Liver (tissue), 9 donors: Measurements from ENCODE around the gene PRPF6. TPM values are rescaled to one million over a fixed set of nuclear protein-coding genes. Genes with fewer than 3 reads are reported as not detected.

Source experiments
- DNase-seq: peaks from one replicate; pipeline ENCODE4 v3.0.0-alpha.2; 2017; ENCODE audit warnings: low spot score
- H3K27ac ChIP-seq, 2 donors: one replicate each; pipeline ENCODE4 v1.7.0; 2013; ENCODE audit warnings: inconsistent platforms in 2 of 2, low read length in 2 of 2, control low read depth in 1 of 2, low read depth in 1 of 2, mild to moderate bottlenecking in 1 of 2
- H3K27me3 ChIP-seq, 4 donors: one replicate each; pipeline versions ENCODE4 v1.6.1 to v1.7.0; 2013; ENCODE audit warnings: low read length in 3 of 4, inconsistent platforms in 1 of 4, mild to moderate bottlenecking in 1 of 4, moderate library complexity in 1 of 4; ENCODE audit not compliant: control insufficient read depth in 4 of 4, insufficient read depth in 4 of 4
- H3K36me3 ChIP-seq, 4 donors: one replicate each; pipeline versions ENCODE4 v1.6.1 to v1.7.0; 2013; ENCODE audit warnings: low read length in 3 of 4, mild to moderate bottlenecking in 3 of 4, low read depth in 1 of 4, moderate library complexity in 1 of 4; ENCODE audit not compliant: control insufficient read depth in 4 of 4, insufficient read depth in 3 of 4
- H3K4me1 ChIP-seq, 4 donors: one replicate each; pipeline versions ENCODE4 v1.6.1 to v1.7.0; 2013; ENCODE audit warnings: low read length in 3 of 4, mild to moderate bottlenecking in 3 of 4, moderate library complexity in 1 of 4; ENCODE audit not compliant: control insufficient read depth in 4 of 4, insufficient read depth in 4 of 4
- H3K4me3 ChIP-seq, 3 donors: one replicate each; pipeline versions ENCODE4 v1.6.1 to v1.7.0; 2013; ENCODE audit warnings: low read length in 3 of 3, control low read depth in 1 of 3, low read depth in 1 of 3, mild to moderate bottlenecking in 1 of 3
- H3K9ac ChIP-seq, 2 donors: one replicate each; pipeline ENCODE4 v1.7.0; 2013; ENCODE audit warnings: low read length in 2 of 2, mild to moderate bottlenecking in 2 of 2, moderate library complexity in 2 of 2, control low read depth in 1 of 2, low read depth in 1 of 2
- H3K9me3 ChIP-seq, 4 donors: one replicate each; pipeline versions ENCODE4 v1.6.1 to v1.7.0; 2013; ENCODE audit warnings: low read length in 3 of 4; ENCODE audit not compliant: control insufficient read depth in 4 of 4
- EGR1 ChIP-seq, 2 donors: IDR thresholded peaks; 2 replicates each; pipeline ENCODE4 v1.6.1; 2016 to 2018; ENCODE audit warnings: antibody characterized with exemption in 2 of 2, low read depth in 2 of 2
- FOXA1 ChIP-seq: IDR thresholded peaks from 2 replicates; pipeline ENCODE4 v1.6.1; 2016; ENCODE audit warnings: antibody characterized with exemption
- FOXA2 ChIP-seq: IDR thresholded peaks from 2 replicates; pipeline ENCODE4 v1.6.1; 2016; ENCODE audit warnings: antibody characterized with exemption
- HNF4A ChIP-seq, 2 donors: conservative IDR thresholded peaks; 2 replicates each; pipeline ENCODE4 v1.6.1; 2016; ENCODE audit warnings: antibody characterized with exemption in 2 of 2, mild to moderate bottlenecking in 2 of 2
- HNF4G ChIP-seq: IDR thresholded peaks from 2 replicates; pipeline ENCODE4 v1.6.1; 2016; ENCODE audit warnings: antibody characterized with exemption
- JUND ChIP-seq, 2 donors: IDR thresholded peaks; 2 replicates each; pipeline ENCODE4 v1.6.1; 2016; ENCODE audit warnings: antibody characterized with exemption in 2 of 2
- NR2F2 ChIP-seq: IDR thresholded peaks from 2 replicates; pipeline ENCODE4 v1.6.1; 2016; ENCODE audit warnings: antibody characterized with exemption
- RAD21 ChIP-seq, 2 donors: IDR thresholded peaks; 2 replicates each; pipeline ENCODE4 v1.6.1; 2016; ENCODE audit warnings: antibody characterized with exemption in 2 of 2, mild to moderate bottlenecking in 2 of 2
- RXRA ChIP-seq, 2 donors: IDR thresholded peaks; 2 replicates each; pipeline ENCODE4 v1.6.1; 2017 to 2018; ENCODE audit warnings: antibody characterized with exemption in 2 of 2, mild to moderate bottlenecking in 1 of 2
- TAF1 ChIP-seq: conservative IDR thresholded peaks from 2 replicates; pipeline ENCODE4 v1.6.1; 2016; ENCODE audit warnings: antibody characterized with exemption, mild to moderate bottlenecking
- YY1 ChIP-seq: IDR thresholded peaks from 2 replicates; pipeline ENCODE4 v1.6.1; 2016; ENCODE audit warnings: antibody characterized with exemption, mild to moderate bottlenecking
- WGBS: extraction: QIAGEN DNeasy Blood & Tissue Kit; methylation state at CpG from one replicate; pipeline ENCODE4 v1.1.7; 2013; 5-methylcytosine and 5-hydroxymethylcytosine counted together
- polyA plus RNA-seq, 2 donors: library from polyadenylated mRNA; stranded (reverse) in 1 of 2; unstranded in 1 of 2; fragments of 200-250 nt in 1 of 2; fragments of >200 nt in 1 of 2; fragmentation: Nextera tagmentation in 1 of 2; extraction: Ambion mirVana in 1 of 2; gene quantifications; one replicate each; pipeline versions ENCODE4 v1.2.1 to v1.2.3, GENCODE V29; 2013 to 2015
- total RNA-seq, 2 donors: library from RNA; depleted of rRNA; stranded (reverse); fragments of >200 nt; gene quantifications; one replicate each; pipeline ENCODE4 v1.2.3, GENCODE V29; 2014
- TF ChIP-seq, protein P1 (sequence below): fragments of 150-350 bp; IDR thresholded peaks from 2 replicates; pipeline ENCODE4 v1.5.1; 2017; ENCODE audit warnings: improper control_type of control experiment, low read depth, low read length; ENCODE audit not compliant: missing input control
- TF ChIP-seq, protein P2 (sequence below): IDR thresholded peaks from 2 replicates; pipeline ENCODE4 v1.6.1; 2016; ENCODE audit warnings: antibody characterized with exemption, mild to moderate bottlenecking
- TF ChIP-seq, protein P3 (sequence below): IDR thresholded peaks from 2 replicates; pipeline ENCODE4 v1.6.1; 2016; ENCODE audit warnings: antibody characterized with exemption
- TF ChIP-seq, protein P4 (sequence below): IDR thresholded peaks from 2 replicates; pipeline ENCODE4 v1.6.1; 2016; ENCODE audit warnings: antibody characterized with exemption
- donor health status: healthy.
- donor health status: healthy.
- donor health status: healthy.
- donor health status: healthy.
- donor health status: healthy.

Gene PRPF6
- total and polyA plus RNA-seq, 4 donors: 16.3 to 24.9 (median 23.1) TPM

DNA sequence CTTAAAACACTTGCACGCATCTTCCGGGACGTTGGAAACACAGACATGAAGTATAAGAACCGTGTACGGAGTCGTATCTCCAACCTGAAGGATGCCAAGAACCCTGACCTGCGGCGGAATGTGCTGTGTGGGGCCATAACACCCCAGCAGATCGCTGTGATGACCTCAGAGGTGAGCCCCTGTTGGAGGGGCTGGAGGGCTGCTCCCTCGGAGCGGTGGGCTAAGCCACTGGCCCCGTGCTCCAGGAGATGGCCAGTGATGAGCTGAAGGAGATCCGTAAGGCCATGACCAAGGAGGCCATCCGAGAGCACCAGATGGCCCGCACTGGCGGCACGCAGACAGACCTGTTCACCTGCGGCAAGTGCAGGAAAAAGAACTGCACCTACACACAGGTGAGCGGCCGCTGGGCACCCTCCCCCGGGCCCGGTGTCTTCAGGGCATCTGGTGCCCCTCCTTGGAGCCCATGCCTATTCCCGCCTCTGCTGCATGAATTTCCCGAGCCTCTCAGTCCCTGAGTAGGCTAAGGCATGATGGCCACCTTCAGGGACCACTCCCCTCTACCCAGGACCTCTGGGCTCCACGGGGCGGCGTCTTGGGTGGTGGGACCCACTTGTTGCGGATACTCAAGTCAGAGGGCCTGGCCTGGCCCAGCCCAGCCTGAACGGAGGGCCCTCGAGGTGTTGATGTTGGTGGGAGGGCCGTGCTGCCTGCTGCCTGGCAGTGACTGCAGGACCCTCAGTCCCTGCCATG lies 89.5 kb downstream of the PRPF6 start:
- 96% methylated on average over 31 of the region's 31 CpGs for WGBS
- Histone ChIP-seq H3K4me3 (no peak overlapping the region), H3K9me3 (no peaks in the 10 kb centered on the region), H3K27me3 (no peaks in the 10 kb centered on the region), H3K36me3 (peaks cover 0 to 10% (median 0%) of the 10 kb centered on the region in 4 donors), H3K9ac (no peak overlapping the region), H3K27ac (no peak overlapping the region), H3K4me1 (peaks cover 11 to 33% (median 27%) of the 10 kb centered on the region in 4 donors)
- TF ChIP-seq TAF1 (no peak), YY1 (no peak), RXRA (IDR thresholded peaks at IDR 0.05) (no peak), HNF4G (no peak), FOXA1 (no peak), HNF4A (conservative IDR thresholded peaks at IDR 0.05) (no peak), EGR1 (IDR thresholded peaks at IDR 0.05; ENCODE audit: low read depth in 2 of 2) (no peak), RAD21 (IDR thresholded peaks at IDR 0.05) (no peak), NR2F2 (no peak)
- TF ChIP-seq, protein P1, sequence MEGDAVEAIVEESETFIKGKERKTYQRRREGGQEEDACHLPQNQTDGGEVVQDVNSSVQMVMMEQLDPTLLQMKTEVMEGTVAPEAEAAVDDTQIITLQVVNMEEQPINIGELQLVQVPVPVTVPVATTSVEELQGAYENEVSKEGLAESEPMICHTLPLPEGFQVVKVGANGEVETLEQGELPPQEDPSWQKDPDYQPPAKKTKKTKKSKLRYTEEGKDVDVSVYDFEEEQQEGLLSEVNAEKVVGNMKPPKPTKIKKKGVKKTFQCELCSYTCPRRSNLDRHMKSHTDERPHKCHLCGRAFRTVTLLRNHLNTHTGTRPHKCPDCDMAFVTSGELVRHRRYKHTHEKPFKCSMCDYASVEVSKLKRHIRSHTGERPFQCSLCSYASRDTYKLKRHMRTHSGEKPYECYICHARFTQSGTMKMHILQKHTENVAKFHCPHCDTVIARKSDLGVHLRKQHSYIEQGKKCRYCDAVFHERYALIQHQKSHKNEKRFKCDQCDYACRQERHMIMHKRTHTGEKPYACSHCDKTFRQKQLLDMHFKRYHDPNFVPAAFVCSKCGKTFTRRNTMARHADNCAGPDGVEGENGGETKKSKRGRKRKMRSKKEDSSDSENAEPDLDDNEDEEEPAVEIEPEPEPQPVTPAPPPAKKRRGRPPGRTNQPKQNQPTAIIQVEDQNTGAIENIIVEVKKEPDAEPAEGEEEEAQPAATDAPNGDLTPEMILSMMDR: no peak
- TF ChIP-seq, protein P2, sequence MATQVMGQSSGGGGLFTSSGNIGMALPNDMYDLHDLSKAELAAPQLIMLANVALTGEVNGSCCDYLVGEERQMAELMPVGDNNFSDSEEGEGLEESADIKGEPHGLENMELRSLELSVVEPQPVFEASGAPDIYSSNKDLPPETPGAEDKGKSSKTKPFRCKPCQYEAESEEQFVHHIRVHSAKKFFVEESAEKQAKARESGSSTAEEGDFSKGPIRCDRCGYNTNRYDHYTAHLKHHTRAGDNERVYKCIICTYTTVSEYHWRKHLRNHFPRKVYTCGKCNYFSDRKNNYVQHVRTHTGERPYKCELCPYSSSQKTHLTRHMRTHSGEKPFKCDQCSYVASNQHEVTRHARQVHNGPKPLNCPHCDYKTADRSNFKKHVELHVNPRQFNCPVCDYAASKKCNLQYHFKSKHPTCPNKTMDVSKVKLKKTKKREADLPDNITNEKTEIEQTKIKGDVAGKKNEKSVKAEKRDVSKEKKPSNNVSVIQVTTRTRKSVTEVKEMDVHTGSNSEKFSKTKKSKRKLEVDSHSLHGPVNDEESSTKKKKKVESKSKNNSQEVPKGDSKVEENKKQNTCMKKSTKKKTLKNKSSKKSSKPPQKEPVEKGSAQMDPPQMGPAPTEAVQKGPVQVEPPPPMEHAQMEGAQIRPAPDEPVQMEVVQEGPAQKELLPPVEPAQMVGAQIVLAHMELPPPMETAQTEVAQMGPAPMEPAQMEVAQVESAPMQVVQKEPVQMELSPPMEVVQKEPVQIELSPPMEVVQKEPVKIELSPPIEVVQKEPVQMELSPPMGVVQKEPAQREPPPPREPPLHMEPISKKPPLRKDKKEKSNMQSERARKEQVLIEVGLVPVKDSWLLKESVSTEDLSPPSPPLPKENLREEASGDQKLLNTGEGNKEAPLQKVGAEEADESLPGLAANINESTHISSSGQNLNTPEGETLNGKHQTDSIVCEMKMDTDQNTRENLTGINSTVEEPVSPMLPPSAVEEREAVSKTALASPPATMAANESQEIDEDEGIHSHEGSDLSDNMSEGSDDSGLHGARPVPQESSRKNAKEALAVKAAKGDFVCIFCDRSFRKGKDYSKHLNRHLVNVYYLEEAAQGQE: no peak
- TF ChIP-seq, protein P3, sequence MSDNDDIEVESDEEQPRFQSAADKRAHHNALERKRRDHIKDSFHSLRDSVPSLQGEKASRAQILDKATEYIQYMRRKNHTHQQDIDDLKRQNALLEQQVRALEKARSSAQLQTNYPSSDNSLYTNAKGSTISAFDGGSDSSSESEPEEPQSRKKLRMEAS: no peak
- no peak for DNase-seq

DNA sequence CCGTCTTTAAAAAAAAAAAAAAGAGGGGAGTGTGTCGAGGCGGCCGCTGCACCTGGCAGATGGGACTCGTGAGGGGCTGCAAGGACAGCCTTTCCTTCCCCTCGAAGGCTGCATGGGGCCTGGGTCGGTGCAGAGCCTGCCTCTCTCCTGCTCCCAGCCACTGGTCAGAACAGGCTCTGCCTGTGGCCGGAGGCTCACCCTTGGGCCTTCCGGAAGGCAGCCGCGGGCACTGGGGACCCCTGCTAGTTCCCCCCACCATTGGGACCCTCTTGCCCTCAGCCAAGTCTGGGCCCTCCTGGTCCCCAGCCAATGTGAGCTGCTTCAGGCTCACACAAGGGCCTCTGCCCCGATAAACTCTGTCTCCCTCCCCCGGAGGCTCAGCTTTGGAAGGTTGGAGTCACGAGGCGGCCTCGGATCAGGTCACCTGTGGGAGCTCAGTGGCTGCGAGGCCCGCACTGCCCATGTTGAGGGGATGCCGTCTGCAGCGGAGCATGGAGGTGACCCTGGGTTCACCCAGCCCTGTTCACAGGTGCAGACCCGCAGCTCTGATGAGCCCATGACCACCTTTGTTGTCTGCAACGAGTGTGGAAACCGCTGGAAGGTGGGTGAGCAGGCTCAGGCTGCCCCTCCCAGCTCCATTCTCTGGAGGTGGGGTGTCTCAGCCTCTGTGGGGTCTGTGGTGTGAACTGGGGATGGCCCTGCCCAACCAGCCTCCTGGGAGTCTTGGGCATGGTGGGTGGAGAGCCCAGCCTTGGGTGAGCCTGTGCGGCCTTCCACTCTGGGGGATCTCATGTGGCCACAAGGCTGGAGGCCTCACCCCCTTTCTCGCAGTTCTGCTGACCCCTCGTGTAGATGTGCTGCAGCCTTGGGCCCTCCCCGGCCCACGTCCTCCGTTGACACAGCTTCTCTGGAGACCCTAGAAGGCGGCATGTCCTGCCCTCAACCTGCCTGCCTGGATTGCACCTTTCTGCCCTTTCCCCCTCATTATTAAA lies 90.7 kb downstream of the PRPF6 start:
- Histone ChIP-seq H3K9ac (no peak overlapping the region), H3K27me3 (no peaks in the 10 kb centered on the region), H3K4me3 (no peak overlapping the region), H3K27ac (no peak overlapping the region), H3K9me3 (no peaks in the 10 kb centered on the region), H3K36me3 (peaks cover 0 to 10% (median 0%) of the 10 kb centered on the region in 4 donors), H3K4me1 (peaks cover under 1 to 21% (median 14%) of the 10 kb centered on the region in 4 donors)
- DNase-seq: no peak
- 93% methylated on average over 30 of the region's 30 CpGs for WGBS
- TF ChIP-seq EGR1 (IDR thresholded peaks at IDR 0.05; ENCODE audit: low read depth in 2 of 2): no peak
- TF ChIP-seq RXRA (IDR thresholded peaks at IDR 0.05): no peak
- no peak for TF ChIP-seq RAD21 (IDR thresholded peaks at IDR 0.05)
- TF ChIP-seq, protein P3: no peak
- TF ChIP-seq, protein P4, sequence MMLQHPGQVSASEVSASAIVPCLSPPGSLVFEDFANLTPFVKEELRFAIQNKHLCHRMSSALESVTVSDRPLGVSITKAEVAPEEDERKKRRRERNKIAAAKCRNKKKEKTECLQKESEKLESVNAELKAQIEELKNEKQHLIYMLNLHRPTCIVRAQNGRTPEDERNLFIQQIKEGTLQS: no peak
- TF ChIP-seq NR2F2: no peak
- TF ChIP-seq FOXA2: no peak
- no peak for TF ChIP-seq HNF4A (conservative IDR thresholded peaks at IDR 0.05)
- no peak for TF ChIP-seq JUND (IDR thresholded peaks at IDR 0.05)
- no peak for TF ChIP-seq TAF1
- TF ChIP-seq, protein P1: no peak
- TF ChIP-seq, protein P2: no peak
